ENCODE data around the gene DOK3. TPM values are rescaled to one million over a fixed set of nuclear protein-coding genes. Genes with fewer than 3 reads are reported as not detected.

The DOK3 gene
- total and polyA plus RNA-seq, 2 of the 13 experiments (the other 11 are each of a cell fraction or from before 2014, with no cell fraction given) = 1.4 to 1.5 TPM

- TF ChIP-seq SNAPC4 (CRISPR knock-in tag; IDR thresholded peaks at IDR 0.05) (no peak), ZNF335 (CRISPR knock-in tag; IDR thresholded peaks at IDR 0.05) (no peak), SALL2 (CRISPR knock-in tag; IDR thresholded peaks at IDR 0.05) (no peak), SOX13 (IDR thresholded peaks at IDR 0.05) (no peak), SOX13 (CRISPR knock-in tag; conservative IDR thresholded peaks at IDR 0.05 in 1 of 2, IDR thresholded peaks at IDR 0.05 in 1 of 2) (0 out of 4 replicates have a peak, but pooled peaks of 1 of the 2 experiments have one; percentile 6), MYPOP (CRISPR knock-in tag; IDR thresholded peaks at IDR 0.05) (no peak), RBM22 (optimal IDR thresholded peaks at IDR 0.05; ENCODE audit: low read length) (no peak), SPEN (CRISPR knock-in tag; IDR thresholded peaks at IDR 0.05; ENCODE audit: low read depth) (no peak), HNF4A (CRISPR knock-in tag; IDR thresholded peaks at IDR 0.05) (peak; percentile 57), DBP (CRISPR knock-in tag; IDR thresholded peaks at IDR 0.05; ENCODE audit: not compliant biosample characterization) (no peak), RXRB (CRISPR knock-in tag; IDR thresholded peaks at IDR 0.05; ENCODE audit: borderline replicate concordance) (peak; percentile 36; the same call in 1 of the 2 replicates), SATB2 (CRISPR knock-in tag; IDR thresholded peaks at IDR 0.05) (no peak), IRF9 (CRISPR knock-in tag; IDR thresholded peaks at IDR 0.05; ENCODE audit: borderline replicate concordance) (no peak), GTF3A (CRISPR knock-in tag; conservative IDR thresholded peaks at IDR 0.05) (no peak), FOXM1 (CRISPR knock-in tag; IDR thresholded peaks at IDR 0.05) (no peak), ZFY (CRISPR knock-in tag; IDR thresholded peaks at IDR 0.05) (peak; percentile 49; the same call in 1 of the 2 replicates), FOSL2 (CRISPR knock-in tag; IDR thresholded peaks at IDR 0.05) (0 out of 2 replicates have a peak, but pooled peaks have one; percentile 15)
Observed at GRCh38 chr5:177477701-177478477, 31.7 kb downstream of the DOK3 start (continued).
